ENCODE data around the gene CTCFL.
"Not testable (repeated sequence)": the region's sequence is repeated elsewhere in the genome, so short reads cannot be mapped to it uniquely, and the experiment has no call there.

Gene CTCFL

DNA sequence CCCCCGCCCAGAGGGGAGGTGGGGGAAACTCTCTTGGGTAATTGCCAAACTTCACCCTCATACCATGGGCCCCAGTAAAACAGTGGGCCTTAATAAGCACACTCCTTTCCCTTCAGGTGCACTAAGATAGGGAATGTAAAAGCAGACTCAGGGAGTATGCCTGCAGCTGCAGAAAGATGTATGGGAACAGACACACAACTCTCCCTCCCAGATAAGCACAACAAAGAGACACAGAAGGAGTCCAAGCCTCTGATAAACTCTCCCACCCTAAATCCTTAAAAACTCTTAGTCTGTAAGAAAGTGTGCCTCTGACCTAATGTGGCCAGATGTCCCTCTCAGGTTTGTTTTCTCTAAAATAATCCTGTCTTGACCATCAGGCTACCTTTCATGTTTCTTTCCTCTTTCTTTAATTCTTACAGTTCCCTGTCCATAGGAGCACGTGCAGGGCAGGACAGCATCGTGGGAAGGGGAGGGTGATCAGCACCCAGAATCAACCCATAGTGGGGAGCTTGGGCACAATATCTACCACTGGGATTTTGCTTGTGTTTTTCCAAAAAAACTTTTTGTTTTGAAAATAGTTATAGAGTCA, 11.3 kb upstream of the CTCFL start:
- no peak for DNase-seq

DNA sequence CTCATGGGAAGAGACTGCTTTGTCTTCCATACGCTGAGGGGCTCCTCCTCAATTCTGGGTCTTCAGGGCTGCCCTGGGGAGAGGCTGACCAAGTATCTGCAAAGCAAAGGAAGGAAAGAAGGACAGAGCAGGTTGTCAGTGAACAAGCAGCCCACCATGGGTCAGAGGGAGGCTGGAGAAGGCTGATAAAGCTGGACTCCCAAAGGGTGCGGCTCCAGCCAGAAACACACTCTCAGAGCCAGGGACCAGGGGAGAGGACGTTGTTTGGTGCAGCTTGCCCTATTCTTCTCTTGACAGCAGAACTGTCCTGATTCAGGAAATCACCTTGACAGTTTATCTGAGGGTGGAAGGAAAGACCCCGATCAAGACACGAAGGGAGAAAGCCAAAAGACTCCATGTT, 10.4 kb upstream of the CTCFL start:
- no peak for DNase-seq

DNA sequence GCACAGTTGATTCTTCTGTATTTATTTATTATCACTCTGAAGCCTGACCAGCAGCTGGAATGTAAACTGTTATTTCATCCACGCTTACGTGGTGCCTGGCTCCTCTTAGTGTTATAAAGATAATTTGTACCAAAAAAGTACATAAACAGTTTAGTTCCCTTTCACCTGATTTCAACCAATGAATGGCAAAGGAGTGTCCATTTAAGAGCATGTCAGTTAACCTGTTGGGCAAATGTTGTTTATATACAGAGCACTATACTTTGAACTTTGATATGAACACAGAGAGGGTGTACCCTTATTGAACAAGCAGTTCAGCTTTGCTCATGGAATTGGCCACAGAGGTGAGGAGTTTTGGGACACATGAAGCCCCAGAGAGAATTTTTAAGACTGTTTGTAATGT, 7.2 kb upstream of the CTCFL start:
- DNase-seq, result no peak

DNA sequence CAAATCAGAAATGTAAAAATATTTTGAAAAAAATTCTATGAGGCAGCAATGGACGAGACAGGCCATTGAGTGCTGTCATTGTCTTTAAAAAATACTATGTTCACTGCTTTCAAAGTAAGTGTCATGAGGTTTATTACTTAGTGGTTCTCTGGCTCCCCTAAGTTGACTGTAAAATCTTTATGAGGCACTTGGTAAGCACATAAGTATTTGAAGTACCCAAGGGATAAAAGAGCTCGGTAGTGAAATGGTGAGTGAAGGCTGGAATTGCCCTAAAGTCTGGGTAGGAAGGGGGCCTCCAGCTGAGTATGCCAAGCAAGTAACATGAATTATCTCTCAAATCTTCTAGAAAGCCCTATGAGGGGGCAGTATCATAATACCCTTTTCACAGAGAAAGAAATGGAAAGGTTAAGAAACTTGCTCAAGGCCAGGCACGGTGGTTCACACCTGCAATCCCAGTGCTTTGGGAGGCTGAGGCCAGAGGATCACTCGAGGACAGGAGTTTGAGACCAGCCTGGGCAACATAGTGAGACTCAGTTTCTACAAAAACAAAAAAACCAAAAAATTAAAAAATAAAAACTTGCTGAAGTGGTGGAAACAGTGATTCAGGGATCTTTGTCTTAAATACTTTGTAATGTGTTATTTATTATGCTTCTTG, 5.5 kb upstream of the CTCFL start:
- DNase-seq, result no peak

DNA sequence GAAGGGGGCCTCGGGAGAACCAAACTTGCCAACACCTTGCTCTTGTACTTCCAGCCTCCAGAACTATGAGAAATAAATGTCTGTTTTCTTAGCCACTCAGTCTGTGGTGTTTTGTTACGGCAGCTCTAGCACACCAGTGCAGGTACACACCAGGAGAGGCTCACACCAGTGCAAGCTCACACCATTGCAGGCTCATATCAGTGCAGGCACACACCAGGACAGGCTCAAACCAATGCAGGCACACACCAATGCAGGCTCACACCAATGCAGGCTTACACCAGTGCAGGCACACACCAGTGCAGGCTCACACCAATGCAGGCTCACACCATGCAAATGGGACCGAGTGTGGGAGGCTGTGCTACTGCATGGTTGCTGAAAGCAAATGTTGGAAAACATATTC, 4.9 kb upstream of the CTCFL start:
- no peak for DNase-seq

DNA sequence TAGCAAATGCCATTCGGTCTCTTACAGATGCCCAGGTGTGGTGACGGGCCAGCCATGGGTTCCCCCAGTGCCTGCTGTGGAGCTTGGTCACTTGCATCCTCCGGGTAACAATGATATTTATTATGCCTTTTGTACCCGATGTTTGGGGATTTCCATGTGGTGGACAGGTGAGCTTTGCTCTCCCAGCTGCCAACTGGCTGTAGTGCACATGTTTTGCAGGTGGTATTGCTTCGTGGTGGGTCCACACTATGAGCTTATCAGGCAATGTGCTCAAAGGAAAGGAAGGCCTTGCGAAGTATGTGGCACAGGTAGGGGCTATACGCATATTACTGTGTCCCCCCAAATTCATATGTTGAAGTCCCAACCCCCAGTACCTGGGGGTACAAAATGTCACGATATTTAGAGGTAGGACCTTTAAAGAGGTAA, 4.2 kb upstream of the CTCFL start:
- no peak for DNase-seq

DNA sequence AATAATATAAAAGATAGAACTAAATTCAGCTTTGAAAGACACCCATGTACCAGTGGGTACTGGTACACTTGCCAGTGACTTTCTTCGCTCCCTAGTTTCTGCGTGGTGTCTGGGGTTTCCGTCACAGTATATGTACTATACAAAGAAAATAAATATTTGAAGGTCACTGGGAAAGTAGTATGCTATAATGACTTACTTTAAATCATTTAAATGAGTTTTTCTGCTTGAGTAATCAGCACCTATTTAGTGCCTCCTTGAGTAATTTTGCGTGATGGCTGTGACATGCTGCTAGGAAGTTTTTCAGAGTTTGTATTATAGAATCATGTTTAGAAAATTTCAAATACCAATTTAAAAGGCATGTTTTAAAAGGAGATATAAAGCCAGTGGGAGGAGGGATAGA, 3.2 kb upstream of the CTCFL start:
- no peak for DNase-seq

DNA sequence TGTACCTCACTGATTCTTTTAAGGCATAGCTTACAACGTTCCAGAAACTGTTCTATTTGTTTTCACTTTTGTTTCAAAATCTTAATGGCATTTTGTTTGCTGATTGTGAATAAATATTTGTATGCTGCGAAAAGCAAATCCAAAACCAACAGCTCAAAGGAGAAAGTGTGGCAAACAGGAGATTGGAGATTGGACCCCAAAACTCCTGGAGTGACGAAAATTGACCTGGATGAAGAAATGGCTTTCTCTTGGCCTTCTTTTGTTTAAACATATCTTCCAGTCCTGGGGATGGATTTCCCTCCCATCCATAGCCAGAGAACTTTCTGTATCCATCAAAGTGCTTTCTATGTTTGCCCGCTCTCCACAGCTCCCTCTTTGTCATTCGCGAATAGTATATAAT, 2.8 kb upstream of the CTCFL start:
- DNase-seq, result no peak

DNA sequence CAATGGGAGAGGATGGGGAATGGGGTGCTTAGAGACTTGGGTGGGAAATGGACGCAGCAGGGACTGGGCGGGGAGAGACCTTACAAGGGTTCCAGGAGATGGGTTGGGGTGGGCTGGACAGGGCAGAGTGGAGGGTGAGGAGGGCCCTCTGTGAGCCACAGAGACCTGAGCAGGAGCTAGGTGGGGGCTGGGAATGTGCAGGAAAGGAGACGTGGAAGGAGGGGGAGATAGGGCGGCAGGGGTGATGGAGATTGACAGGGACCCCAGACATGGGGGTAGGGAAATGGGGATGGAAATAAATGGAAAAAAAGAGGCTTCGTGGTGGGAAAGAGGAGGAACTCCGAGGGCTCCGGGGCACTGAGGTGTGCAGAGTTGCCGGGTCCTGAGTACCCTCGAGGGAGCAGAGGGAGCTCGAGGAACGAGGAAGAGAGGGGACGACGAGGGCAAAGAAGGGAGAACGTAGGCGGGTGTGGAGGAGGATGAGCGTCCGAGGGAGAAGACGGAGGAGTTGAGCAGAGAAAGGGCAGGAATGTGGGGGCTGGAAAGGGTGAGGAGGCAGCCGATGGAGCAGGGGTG, 2.0 kb upstream of the CTCFL start:
- DNase-seq, result no peak

DNA sequence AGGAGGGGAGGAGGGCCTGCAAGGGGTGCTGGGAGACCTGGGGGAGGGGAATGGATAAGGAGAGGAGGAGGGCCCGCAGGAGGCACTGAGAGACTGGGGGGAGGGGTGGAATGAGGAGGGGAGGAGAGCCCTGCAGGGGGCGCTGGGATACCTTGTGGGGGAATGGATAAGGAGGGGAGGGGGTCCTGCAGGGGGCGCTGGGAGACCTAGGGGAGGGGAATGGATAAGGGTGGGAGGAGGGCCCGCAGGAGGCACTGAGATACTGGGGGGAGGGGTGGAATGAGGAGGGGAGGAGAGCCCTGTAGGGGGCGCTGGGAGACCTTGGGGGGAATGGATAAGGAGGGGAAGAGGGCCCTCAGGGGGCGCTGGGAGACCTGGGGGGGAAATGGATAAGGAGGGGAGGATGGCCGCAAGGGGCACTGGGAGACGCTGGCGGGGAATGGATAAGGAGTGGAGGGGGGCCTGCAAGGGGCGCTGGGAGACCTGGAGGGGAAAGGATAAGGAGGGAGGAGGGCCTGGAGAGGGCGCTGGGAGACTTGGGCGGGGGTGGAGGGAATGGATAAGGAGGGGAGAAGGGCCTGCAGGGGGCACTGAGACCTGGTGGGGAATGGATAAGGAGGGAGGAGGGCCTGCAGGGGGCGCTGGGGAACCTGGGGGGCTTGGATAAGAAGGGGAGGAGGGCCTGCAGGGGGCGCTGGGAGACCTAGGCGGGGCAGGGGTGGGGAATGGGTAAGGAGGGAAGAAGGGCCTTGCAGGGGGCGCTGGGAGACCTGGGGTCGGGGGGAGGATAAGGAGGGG, 1.3 kb upstream of the CTCFL start:
- DNase-seq, result no peak

DNA sequence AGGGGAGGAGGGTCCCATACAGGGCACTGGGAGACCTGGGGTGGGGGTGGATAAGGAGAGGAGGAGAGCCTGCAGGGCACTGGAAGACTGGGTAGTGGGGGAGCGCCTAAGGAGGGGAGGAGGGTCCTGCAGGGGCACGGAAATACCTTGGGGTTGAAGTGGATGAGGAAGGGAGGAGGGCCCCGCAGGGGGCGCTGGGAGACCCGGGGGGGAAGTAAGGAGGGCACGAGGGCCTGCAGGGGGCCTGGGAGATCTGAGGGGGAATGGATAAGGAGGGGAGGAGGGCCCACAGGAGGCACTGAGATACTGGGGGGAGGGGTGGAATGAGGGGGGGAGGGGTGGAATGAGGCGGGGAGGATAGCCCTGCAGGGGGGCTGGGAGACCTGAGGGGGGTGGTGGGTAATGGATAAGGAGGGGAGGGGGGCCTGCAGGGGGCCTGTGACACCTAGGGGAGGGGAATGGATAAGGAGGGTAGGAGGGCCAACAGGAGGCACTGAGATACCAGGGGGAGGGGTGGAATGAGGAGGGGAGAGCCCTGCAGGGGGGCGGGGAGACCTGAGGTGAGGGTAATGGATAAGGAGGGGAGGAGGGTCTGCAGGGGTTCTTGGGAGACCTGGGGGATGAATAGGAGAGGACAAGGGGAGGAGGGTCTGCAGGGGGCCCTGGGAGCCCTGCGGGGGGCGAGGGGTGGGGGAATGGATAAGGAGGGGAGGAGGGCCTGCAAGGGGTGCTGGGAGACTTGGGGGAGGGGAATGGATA, 567 bp upstream of the CTCFL start:
- DNase-seq, result no peak

DNA sequence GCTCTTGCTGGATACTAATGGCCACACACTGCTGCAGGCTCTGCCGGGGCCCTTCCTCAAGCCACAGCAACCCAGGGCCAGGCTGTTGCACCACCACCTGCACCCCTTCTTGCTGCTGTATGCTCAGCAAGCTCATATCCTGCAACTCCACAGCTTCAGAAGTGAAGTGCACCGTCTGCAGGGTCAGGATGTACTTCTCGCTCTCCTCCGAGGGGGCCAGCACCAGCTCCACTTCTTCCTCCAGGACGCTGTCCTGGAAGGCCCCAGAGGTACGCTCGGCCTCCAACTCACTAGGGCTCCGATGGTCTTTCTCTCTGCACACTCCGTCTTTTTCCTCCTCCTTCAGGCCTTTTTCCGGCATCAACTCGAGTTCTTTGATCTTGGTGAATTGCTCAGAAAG, 1.2 kb downstream of the CTCFL start:
- DNase-seq, result no peak

DNA sequence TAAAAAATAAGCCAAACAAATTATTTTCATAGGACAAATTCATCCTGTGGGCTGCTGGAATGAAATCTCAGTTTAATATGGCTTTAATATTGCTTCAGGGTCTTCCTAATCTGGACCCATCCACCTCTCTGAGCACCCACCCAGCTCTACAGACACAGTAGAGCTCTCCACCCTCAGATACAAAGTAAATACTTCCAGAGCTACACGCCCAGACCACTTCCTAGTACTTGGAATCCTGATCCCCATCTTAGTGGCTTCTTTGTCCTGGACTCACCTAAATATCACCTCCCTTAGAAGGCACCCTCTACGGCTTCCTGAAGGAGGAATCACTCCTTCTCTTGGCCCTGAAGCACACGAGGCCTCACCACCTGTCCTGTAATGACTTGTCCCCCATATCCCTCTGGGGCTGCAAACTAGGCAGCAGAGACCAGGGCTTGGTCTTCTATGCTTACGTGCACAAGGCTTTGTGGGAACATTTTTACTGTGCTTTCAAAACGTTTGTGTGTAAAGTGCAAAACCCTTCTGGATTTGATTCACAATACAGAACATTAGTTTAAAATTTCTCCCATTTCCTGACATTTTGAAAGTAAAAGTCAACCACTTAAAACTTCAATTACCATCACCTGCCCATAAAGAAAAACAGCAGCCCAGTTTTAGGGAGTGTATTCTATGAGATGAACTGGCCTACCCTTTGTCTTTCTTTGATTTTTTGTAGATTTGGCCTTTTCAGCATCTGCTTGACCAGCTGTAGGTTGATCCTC, 2.4 kb downstream of the CTCFL start:
- DNase-seq, result no peak

DNA sequence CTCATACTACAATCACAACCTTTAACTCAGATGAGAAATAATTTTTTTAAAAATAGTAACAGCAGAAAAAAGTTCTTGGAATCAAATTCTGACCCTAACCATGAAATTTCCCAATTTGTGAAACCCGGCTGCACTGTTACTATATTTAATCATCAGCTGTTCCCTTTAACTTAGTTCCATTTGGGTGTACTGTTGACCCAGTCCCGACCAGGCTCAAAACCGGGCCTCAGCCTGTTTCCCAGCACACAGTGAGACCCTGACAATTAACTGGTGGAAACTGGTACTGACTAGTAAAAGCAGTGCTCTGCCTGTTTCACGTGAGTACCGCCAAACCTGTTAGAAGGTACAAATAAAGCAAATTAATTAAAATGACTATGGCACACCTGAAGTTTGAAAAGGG, 7.0 kb downstream of the CTCFL start:
- DNase-seq, result no peak

DNA sequence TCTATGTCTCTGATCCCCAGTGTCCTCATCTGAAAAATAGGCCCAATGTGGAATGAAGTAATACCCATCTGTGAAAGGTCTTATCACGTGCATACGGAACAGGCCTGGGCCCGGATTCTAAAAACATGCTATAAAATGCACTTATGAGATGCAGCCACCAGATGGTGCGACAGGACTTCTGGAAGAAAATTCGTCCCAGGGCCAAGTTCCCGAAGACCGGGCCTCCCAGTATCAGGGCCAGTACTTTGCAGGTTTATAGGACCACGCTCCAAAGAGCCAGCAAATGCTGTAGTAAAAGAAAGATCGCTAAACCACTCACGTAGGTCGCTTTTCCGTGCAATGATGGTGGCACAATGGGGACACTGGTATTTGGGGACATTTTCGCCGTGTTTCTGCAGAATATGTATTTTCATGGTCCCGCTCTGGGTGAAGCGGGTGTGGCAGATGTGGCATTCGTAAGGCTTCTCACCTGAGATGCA, 10.6 kb downstream of the CTCFL start:
- peak; percentile 45 for DNase-seq

DNA sequence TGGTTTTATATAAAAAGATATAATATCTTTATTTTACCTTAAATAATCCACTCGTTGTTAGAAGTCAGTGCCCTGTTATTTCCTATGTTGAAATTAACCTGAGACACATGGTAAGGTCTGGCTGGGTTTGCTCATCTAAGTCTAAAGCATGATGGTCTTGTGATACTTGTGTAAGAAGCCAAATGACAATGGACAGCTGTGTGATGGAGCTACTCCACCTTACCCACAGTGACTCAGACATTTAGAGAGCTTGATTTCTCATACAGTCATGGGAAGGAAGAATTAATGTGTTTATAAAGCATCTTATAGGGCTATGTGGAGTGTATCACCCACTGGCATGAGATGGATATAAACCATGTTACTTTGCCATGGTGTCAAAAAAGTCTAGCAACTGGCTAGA, 11.7 kb downstream of the CTCFL start:
- DNase-seq, result peak; percentile 21

DNA sequence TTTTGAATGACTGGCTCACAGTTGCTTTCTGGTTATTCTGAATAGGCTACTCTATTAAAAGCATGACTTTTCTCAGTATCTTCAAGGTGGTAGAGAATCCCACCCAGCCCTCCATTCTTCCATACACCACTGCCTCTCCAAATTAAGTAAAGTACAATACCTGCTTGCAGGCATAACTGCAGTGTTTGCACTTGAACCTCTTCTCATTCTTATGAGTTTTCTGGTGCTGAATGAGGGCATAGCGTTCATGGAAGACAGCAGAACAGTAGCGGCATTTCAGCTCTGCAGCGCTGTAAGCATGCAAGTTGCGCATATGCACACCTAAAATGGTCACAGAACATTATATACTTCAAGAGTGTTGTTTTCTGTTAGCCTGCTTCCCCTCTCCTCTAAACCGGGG, 12.5 kb downstream of the CTCFL start:
- no peak for DNase-seq

DNA sequence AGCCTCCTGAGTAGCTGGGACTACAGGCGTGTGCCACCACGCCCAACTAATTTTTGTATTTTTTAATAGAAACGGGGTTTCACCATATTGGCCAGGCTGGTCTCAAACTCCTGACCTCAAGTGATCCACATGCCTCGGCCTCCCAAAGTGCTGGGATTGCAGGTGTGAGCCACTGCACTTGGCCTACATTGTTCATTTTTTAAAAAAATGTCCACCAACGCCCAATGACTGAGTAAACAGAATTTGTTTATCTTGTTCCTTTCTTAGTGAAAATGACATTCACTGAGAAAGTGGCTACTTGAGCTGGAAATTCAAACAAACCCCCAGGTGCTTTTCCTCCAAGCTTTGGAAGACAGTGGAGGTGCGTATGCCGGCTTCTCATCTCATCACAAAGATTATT, 13.2 kb downstream of the CTCFL start:
- not testable (repeated sequence) for DNase-seq

DNA sequence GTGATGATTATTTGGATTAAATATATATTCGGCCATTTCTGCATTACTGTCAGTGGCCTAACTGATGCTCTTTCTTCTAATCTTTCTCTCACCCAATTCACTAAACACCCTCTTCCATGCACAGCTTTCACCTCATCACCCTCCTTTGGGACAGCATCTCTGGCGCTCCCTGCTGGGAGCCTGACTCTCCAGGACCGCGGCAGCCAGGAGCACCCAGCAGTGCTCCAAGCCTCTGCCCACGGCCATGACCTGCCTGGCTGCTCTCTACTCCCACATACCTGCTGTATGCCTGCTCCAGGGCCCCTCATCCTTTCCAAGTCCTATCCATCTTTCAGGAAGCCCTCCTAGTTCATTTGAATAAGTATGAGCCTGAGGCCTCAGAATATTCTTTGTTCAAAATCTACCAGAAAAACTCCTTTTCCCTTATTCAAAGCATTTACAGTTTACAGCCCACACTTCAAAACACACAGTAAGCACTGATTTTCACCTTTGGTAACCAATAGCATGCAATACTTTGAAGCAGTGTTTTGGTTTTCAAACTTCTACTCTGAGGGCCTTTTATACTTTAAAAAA, 15.2 kb downstream of the CTCFL start:
- DNase-seq, result peak; percentile 3

DNA sequence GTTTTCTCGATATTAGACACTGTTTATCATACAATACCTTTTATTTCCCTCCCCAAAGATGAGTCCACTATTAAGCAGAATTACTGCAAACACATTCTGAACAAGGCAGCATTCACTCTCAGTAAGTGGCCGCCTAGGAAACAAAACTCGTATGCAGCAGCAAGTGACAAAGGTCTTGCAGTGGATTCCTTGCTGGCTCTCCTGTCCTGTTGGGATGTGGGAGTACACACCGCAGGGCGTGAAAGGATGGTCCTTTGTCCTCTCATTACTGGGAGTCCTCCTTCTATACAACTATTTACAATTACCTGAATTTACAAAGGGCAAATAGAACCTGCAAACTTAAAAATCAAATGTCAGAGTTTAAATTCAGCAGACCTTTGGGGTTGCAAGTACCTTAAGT, 16.1 kb downstream of the CTCFL start:
- no peak for DNase-seq

DNA sequence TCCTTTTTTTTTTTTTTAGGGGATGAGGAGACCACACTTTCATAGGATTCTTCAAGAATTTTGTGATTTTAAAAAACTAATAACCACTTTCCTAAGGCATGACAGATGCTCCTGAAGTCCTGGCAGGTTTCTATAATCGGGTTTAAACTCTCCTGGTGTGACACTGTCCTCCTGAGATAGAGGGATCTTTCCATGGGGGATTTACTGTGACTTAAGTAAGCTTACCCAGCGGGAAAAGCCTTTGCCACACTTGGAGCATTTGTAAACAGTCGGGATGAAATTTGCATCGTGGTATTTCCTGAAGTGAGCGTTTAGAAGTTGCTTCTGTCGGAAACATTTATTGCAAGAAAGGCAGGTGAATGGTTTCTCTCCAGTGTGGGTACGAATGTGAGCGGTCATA, 16.6 kb downstream of the CTCFL start:
- no peak for DNase-seq

DNA sequence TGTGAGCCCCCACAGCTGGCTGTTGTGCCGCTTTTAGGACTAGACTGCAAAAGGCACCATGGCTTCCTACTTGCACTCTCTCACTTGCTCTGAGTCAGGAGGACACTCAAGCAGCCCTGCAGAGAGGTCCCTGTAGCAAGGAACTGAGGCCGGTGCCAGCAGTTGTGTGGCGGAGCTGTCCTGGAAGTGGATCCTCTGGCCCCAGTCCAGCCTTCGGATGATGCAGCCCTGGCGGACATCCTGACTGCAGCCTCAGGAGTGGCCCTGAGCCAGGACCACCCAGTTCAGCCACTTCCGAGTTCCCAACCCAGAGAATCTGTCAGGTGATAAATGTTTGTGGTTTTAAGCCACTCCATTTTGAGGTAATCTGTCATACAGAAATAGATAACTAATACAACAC, 17.5 kb downstream of the CTCFL start:
- DNase-seq, result no peak
